Measurements from ENCODE around the gene DLK1. TPM values are rescaled to one million over a fixed set of nuclear protein-coding genes. Genes with fewer than 3 reads are reported as not detected.

Gene DLK1
- total RNA-seq, 2 donors from 2014 or later = 2.2 TPM; not detected in 1

- Histone ChIP-seq H3K9ac (ENCODE audit: low read depth in 2 of 2, low read length in 2 of 2) (no peak overlapping the region), H3K36me3 (no peaks in the 10 kb centered on the region), H3K27ac (no peak overlapping the region), H3K9me3 (no peaks in the 10 kb centered on the region), H3K27me3 (no peaks in the 10 kb centered on the region), H3K4me1 (no peaks in the 10 kb centered on the region), H3K4me3 (no peak overlapping the region)
- DNase-seq = no peak
- no peak for TF ChIP-seq CTCF (IDR thresholded peaks at IDR 0.05)
- intact Hi-C loops (cut with DNase I) = no loop called here
Measured at GRCh38 chr14:100775831-100776591, 49.3 kb downstream of the DLK1 start.

GRCh38 chr14:100776681-100777365 lies 50.1 kb downstream of the DLK1 start:
- intact Hi-C loops (cut with DNase I) = no loop called here
- H3K4me3 ChIP-seq = no peak overlapping the region

GRCh38 chr14:100777366-100777817 lies 50.7 kb downstream of the DLK1 start:
- TF ChIP-seq CTCF (IDR thresholded peaks at IDR 0.05) = no peak
- H3K9ac ChIP-seq (ENCODE audit: low read depth in 2 of 2, low read length in 2 of 2) = no peak overlapping the region
- H3K9me3 ChIP-seq = no peaks in the 10 kb centered on the region
- no peak overlapping the region for H3K4me3 ChIP-seq
- H3K36me3 ChIP-seq = no peaks in the 10 kb centered on the region
- H3K4me1 ChIP-seq = no peaks in the 10 kb centered on the region
- H3K27ac ChIP-seq = no peak overlapping the region
- no peaks in the 10 kb centered on the region for H3K27me3 ChIP-seq
- no peak for DNase-seq
- intact Hi-C loops (cut with DNase I) = no loop called here

More at GRCh38 chr14:100776681-100777365, 50.1 kb downstream of the DLK1 start:
- Histone ChIP-seq H3K27me3 (no peaks in the 10 kb centered on the region), H3K9me3 (no peaks in the 10 kb centered on the region), H3K9ac (ENCODE audit: low read depth in 2 of 2, low read length in 2 of 2) (no peak overlapping the region), H3K27ac (no peak overlapping the region), H3K4me1 (no peaks in the 10 kb centered on the region), H3K36me3 (no peaks in the 10 kb centered on the region)
- no peak for DNase-seq
- TF ChIP-seq CTCF (IDR thresholded peaks at IDR 0.05) = no peak

- Histone ChIP-seq H3K4me1 (no peaks in the 10 kb centered on the region), H3K9ac (ENCODE audit: low read depth in 2 of 2, low read length in 2 of 2) (no peak overlapping the region), H3K27ac (no peak overlapping the region), H3K4me3 (no peak overlapping the region), H3K9me3 (no peaks in the 10 kb centered on the region), H3K36me3 (no peaks in the 10 kb centered on the region), H3K27me3 (no peaks in the 10 kb centered on the region)
- intact Hi-C loops (cut with DNase I) = no loop called here
- no peak for TF ChIP-seq CTCF (IDR thresholded peaks at IDR 0.05)
- DNase-seq = no peak
Measured at GRCh38 chr14:100777818-100778525, 51.3 kb downstream of the DLK1 start.

GRCh38 chr14:100778526-100778882 lies 51.8 kb downstream of the DLK1 start:
- Histone ChIP-seq H3K4me3 (no peak overlapping the region), H3K36me3 (no peaks in the 10 kb centered on the region), H3K27ac (no peak overlapping the region), H3K9ac (ENCODE audit: low read depth in 2 of 2, low read length in 2 of 2) (no peak overlapping the region), H3K9me3 (no peaks in the 10 kb centered on the region), H3K27me3 (no peaks in the 10 kb centered on the region), H3K4me1 (no peaks in the 10 kb centered on the region)
- DNase-seq = no peak
- no peak for TF ChIP-seq CTCF (IDR thresholded peaks at IDR 0.05)
- intact Hi-C loops (cut with DNase I) = no loop called here
